Prostate gland (tissue), 2 donors: ENCODE data around the gene TPGS1. TPM values are rescaled to one million over a fixed set of nuclear protein-coding genes. Genes with fewer than 3 reads are reported as not detected.

Experiments used
- DNase-seq: peaks from one replicate; pipeline ENCODE4 v3.0.0-alpha.2; 2019; ENCODE audit warnings: low spot score
- H3K27ac ChIP-seq, 2 donors: fragments of 200-600 bp; sonication (generic); 2 replicates each; pipeline ENCODE4 v1.5.1; 2017 to 2019
- H3K27me3 ChIP-seq: fragments of 200-600 bp; sonication (generic); replicated peaks from 2 replicates; pipeline ENCODE4 v1.5.1; 2019; ENCODE audit not compliant: insufficient read depth
- H3K36me3 ChIP-seq, 2 donors: fragments of 200-600 bp; sonication (generic); 1 replicate in 1 of 2; 2 replicates in 1 of 2; pipeline versions ENCODE4 v1.5.1 to v1.8.1; 2017 to 2019
- H3K4me1 ChIP-seq: fragments of 200-600 bp; sonication (generic); replicated peaks from 2 replicates; pipeline ENCODE4 v1.5.1; 2019
- H3K4me3 ChIP-seq, 2 donors: fragments of 200-600 bp; sonication (generic); 2 replicates each; pipeline ENCODE4 v1.5.1; 2017 to 2019
- H3K9me3 ChIP-seq: fragments of 200-600 bp; sonication (generic); 2 replicates; pipeline ENCODE4 v1.5.1; 2017
- POLR2A ChIP-seq: fragments of 450-650 bp; IDR thresholded peaks from one replicate; pipeline ENCODE4 v1.6.1; 2016; ENCODE audit warnings: antibody characterized with exemption, mild to moderate bottlenecking
- POLR2AphosphoS5 ChIP-seq: sonication (generic); formaldehyde crosslinking; IDR thresholded peaks from one replicate; pipeline ENCODE4 v1.6.1; 2017; ENCODE audit warnings: antibody characterized with exemption
- WGBS: methylation state at CpG from one replicate; pipeline ENCODE4 v1.1.5; 2018; 5-methylcytosine and 5-hydroxymethylcytosine counted together
- intact Hi-C: fragments of 100-400 bp; cut with DNase I; formaldehyde crosslinking; loops from one replicate; pipeline ENCODE4 v1.14.2; 2022
- total RNA-seq, 2 donors: library from RNA; depleted of rRNA; stranded (reverse); fragments of >200 nt; gene quantifications; one replicate each; pipeline ENCODE4 v1.1.0, GENCODE V29; 2016
- TF ChIP-seq, protein P1 (sequence below), 4 experiments: fragments of 200-600 bp in 2 of 4; fragments of 450-650 bp in 2 of 4; sonication (generic) in 2 of 4; IDR thresholded peaks; 1 replicate in 3 of 4; 2 replicates in 1 of 4; pipeline ENCODE4 v1.5.1; 2016 to 2019; ENCODE audit warnings: antibody characterized with exemption in 4 of 4, mild to moderate bottlenecking in 2 of 4, moderate library complexity in 2 of 4

TPGS1 gene
- total RNA-seq, 2 donors from 2014 or later = 90.0 to 94.9 TPM

DNA sequence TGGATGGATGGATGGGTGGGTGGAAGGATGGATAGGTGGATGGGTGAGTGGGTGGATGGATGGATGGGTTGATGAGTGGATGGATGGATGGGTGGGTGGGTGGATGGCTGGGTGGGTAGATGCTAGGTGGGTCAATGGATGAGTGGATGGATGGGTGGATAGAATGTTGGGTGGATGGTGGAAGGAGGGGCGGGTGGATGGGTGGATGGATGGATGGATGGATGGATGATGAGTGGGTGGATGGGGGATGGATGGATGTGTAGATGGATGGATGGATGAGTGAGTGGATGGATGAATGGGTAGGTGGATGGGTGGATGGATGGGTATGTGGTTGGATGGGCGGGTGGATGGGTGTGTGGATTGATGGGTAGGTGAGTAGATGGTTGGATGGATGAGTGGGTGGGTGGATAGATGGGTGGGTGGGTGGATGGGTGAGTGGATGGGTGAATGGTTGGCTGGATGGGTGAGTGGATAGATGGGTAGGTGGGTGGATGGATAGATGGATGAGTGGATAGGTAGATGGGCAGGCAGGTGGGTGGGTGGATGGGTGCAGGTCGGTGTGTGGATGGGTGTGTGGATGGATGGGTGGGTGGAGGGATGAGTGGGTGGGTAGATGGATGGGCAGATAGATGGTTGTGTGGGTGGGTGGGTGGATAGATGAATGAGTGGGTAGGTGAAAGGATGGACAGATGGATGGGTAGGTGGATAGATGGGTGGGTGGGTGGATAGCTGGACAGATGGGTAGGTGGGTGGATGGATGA, 42.1 kb upstream of the TPGS1 start:
- H3K36me3 ChIP-seq = no peaks in the 10 kb centered on the region
- H3K27me3 ChIP-seq = no peaks in the 10 kb centered on the region
- no peak overlapping the region for H3K4me3 ChIP-seq
- 93% methylated on average over 3 of the region's 3 CpGs for WGBS
- no peak for TF ChIP-seq POLR2AphosphoS5
- TF ChIP-seq, protein P1, sequence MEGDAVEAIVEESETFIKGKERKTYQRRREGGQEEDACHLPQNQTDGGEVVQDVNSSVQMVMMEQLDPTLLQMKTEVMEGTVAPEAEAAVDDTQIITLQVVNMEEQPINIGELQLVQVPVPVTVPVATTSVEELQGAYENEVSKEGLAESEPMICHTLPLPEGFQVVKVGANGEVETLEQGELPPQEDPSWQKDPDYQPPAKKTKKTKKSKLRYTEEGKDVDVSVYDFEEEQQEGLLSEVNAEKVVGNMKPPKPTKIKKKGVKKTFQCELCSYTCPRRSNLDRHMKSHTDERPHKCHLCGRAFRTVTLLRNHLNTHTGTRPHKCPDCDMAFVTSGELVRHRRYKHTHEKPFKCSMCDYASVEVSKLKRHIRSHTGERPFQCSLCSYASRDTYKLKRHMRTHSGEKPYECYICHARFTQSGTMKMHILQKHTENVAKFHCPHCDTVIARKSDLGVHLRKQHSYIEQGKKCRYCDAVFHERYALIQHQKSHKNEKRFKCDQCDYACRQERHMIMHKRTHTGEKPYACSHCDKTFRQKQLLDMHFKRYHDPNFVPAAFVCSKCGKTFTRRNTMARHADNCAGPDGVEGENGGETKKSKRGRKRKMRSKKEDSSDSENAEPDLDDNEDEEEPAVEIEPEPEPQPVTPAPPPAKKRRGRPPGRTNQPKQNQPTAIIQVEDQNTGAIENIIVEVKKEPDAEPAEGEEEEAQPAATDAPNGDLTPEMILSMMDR (IDR thresholded peaks at IDR 0.05) = no peak
- TF ChIP-seq POLR2A = no peak
- H3K4me1 ChIP-seq = no peaks in the 10 kb centered on the region
- intact Hi-C loops = no loop called here
- H3K27ac ChIP-seq = no peak overlapping the region
- H3K9me3 ChIP-seq = no peaks in the 10 kb centered on the region
- DNase-seq = no peak

DNA sequence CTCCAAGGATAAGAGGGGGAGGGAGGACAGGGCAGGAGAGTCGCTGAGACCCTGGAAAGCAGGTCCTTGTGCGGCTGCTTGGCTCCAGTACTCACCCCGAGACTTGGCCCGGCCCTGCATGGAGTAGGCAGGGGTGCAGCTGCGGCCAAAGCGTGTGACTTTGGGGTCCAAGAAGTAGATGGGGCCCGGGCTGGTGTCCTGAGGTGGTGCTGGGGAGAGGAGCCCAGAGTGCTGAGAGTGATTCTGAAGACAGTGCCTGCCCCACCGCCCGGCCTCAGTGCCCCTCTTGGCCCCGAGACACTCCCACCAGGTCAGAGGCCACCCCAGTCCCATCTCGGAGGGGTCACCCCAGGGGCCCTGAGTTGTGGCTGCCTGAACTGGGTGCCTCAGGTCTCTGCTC, 39.7 kb upstream of the TPGS1 start:
- Histone ChIP-seq H3K9me3 (no peaks in the 10 kb centered on the region), H3K27ac (no peak overlapping the region), H3K36me3 (no peaks in the 10 kb centered on the region), H3K4me1 (no peaks in the 10 kb centered on the region), H3K4me3 (no peak overlapping the region), H3K27me3 (no peaks in the 10 kb centered on the region)
- intact Hi-C loops = no loop called here
- 82% methylated on average over 11 of the region's 11 CpGs for WGBS
- DNase-seq = no peak
- TF ChIP-seq, protein P1 (IDR thresholded peaks at IDR 0.05) = no peak
- TF ChIP-seq POLR2A = no peak
- TF ChIP-seq POLR2AphosphoS5 = no peak

DNA sequence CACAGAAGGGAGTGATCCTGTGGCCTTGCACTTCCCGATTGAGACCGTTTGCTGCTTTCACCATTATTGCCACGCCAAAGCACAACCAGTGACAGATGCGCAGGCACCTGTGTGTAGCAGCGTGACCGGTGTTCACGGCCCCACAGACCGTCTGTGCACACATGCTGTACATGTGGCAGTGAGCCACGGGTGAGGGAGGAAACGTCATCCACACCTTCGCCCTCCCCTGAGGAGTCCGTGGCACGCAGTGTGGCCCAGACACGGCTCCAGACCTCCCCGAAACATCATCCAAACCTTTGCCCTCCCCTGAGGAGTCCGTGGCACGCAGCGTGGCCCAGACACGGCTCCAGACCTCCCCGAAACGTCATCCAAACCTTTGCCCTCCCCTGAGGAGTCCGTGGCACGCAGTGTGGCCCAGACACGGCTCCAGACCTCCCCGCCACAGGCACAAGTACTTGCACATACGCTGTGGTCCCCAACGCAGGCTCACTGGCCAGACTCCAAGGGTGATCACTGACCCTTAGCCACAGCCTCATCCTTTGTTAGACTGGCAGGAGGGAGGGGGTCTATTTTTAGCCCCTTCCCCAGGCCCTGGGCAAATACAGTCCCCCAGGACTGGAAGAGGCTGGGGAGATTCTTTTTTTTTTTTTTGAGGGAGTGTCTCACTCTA, 38.6 kb upstream of the TPGS1 start:
- no peaks in the 10 kb centered on the region for H3K9me3 ChIP-seq
- WGBS = 75% methylated on average over 27 of the region's 27 CpGs
- H3K27me3 ChIP-seq = no peaks in the 10 kb centered on the region
- intact Hi-C loops = no loop called here
- H3K36me3 ChIP-seq = no peaks in the 10 kb centered on the region
- no peak overlapping the region for H3K27ac ChIP-seq
- no peak overlapping the region for H3K4me3 ChIP-seq
- DNase-seq = no peak
- no peaks in the 10 kb centered on the region for H3K4me1 ChIP-seq
- TF ChIP-seq POLR2AphosphoS5 = no peak
- TF ChIP-seq, protein P1 (IDR thresholded peaks at IDR 0.05) = no peak
- no peak for TF ChIP-seq POLR2A

DNA sequence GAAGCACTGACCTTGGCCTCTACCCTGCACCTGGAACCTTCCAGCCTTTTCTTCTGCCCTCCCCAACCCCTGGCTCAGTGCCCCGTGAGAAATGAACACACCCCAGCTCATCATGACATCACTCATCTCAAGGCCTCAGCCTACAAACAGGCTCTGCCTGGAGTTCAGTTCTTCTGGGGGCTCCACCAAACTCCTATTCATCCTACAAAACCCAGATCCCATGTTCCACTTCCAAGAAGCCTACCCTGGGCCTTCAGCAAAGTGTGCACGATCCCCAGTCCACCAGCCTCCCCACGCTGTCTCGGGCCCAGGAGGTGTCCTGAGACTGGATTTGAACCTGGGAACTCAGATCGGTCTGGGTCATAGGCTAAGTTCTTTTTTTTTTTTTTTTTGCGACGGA, 37.5 kb upstream of the TPGS1 start:
- Histone ChIP-seq H3K4me1 (no peaks in the 10 kb centered on the region), H3K4me3 (no peak overlapping the region), H3K27ac (no peak overlapping the region), H3K9me3 (no peaks in the 10 kb centered on the region), H3K27me3 (no peaks in the 10 kb centered on the region), H3K36me3 (no peaks in the 10 kb centered on the region)
- intact Hi-C loops = no loop called here
- no peak for DNase-seq
- 91% methylated on average over 7 of the region's 7 CpGs for WGBS
- TF ChIP-seq POLR2AphosphoS5 (no peak), POLR2A (no peak)
- TF ChIP-seq, protein P1 (IDR thresholded peaks at IDR 0.05) = no peak

DNA sequence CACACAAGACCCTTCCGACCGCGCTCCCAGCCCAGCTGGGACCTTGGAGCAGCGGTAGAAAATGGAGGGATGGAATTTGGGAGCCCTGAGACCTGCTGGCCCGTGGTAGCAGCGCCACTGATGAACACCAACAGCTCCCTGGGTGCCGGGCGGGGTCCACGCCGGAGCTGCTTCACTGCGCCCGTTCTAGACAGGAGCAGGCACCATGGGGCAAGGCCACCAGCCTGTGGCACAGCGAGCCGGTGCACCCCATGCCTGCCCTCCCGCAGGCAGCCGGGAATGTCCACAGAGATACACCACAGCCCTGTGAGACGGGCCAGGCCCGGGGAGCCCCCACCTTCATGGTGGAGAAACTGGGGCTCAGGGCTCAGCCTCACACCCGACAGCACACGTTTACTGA, 36.6 kb upstream of the TPGS1 start:
- Histone ChIP-seq H3K27me3 (no peaks in the 10 kb centered on the region), H3K9me3 (no peaks in the 10 kb centered on the region), H3K4me3 (no peak overlapping the region), H3K4me1 (no peaks in the 10 kb centered on the region), H3K36me3 (no peaks in the 10 kb centered on the region), H3K27ac (no peak overlapping the region)
- intact Hi-C loops = no loop called here
- DNase-seq = no peak
- TF ChIP-seq, protein P1 (IDR thresholded peaks at IDR 0.05) = no peak
- TF ChIP-seq POLR2A = no peak
- TF ChIP-seq POLR2AphosphoS5 = no peak
- WGBS = 80% methylated on average over 18 of the region's 20 CpGs
